Glutamatergic neuron (in vitro differentiated cells): ENCODE data around the gene NAT14. TPM values are rescaled to one million over a fixed set of nuclear protein-coding genes. Genes with fewer than 3 reads are reported as not detected.

Source experiments
- DNase-seq: peaks from one replicate; pipeline ENCODE4 v3.0.0; 2022
- H3K27ac Mint-ChIP-seq: one replicate; pipeline ENCODE4 v1.8.0; 2020; ENCODE audit warnings: mild to moderate bottlenecking, mixed read lengths, inconsistent platforms; ENCODE audit not compliant: unreplicated experiment
- H3K27me3 Mint-ChIP-seq: one replicate; pipeline ENCODE4 v1.8.0; 2020; ENCODE audit warnings: mild to moderate bottlenecking, moderate library complexity, mixed read lengths, inconsistent platforms; ENCODE audit not compliant: unreplicated experiment
- H3K36me3 Mint-ChIP-seq: one replicate; pipeline ENCODE4 v1.8.0; 2020; ENCODE audit warnings: mild to moderate bottlenecking, mixed read lengths, inconsistent platforms; ENCODE audit not compliant: unreplicated experiment
- H3K4me1 Mint-ChIP-seq: one replicate; pipeline ENCODE4 v1.8.0; 2020; ENCODE audit warnings: mild to moderate bottlenecking, low read depth, mixed read lengths, inconsistent platforms; ENCODE audit not compliant: unreplicated experiment
- H3K4me3 Mint-ChIP-seq: one replicate; pipeline ENCODE4 v1.8.0; 2020; ENCODE audit warnings: mild to moderate bottlenecking, mixed read lengths, inconsistent platforms; ENCODE audit not compliant: unreplicated experiment
- H3K9me3 Mint-ChIP-seq: one replicate; pipeline ENCODE4 v1.8.0; 2020; ENCODE audit warnings: mild to moderate bottlenecking, moderate library complexity, mixed read lengths, inconsistent platforms; ENCODE audit not compliant: unreplicated experiment
- total RNA-seq: library from RNA; stranded (reverse); fragmentation: NEBNext Ultra II Directional; extraction: Animal tissue kit (Norgen Biotek cat#: 25700); gene quantifications from one replicate; pipeline ENCODE4 v1.2.1, GENCODE V29; 2021; ENCODE audit not compliant: unreplicated experiment
- TF ChIP-seq, protein P1 (sequence below): fragments of 200-600 bp; sonication (generic); IDR thresholded peaks from one replicate; pipeline ENCODE4 v1.5.0; 2021; ENCODE audit not compliant: partially characterized antibody, unreplicated experiment

Gene NAT14
- total RNA-seq, 1 donor from 2014 or later: 125 TPM

DNA sequence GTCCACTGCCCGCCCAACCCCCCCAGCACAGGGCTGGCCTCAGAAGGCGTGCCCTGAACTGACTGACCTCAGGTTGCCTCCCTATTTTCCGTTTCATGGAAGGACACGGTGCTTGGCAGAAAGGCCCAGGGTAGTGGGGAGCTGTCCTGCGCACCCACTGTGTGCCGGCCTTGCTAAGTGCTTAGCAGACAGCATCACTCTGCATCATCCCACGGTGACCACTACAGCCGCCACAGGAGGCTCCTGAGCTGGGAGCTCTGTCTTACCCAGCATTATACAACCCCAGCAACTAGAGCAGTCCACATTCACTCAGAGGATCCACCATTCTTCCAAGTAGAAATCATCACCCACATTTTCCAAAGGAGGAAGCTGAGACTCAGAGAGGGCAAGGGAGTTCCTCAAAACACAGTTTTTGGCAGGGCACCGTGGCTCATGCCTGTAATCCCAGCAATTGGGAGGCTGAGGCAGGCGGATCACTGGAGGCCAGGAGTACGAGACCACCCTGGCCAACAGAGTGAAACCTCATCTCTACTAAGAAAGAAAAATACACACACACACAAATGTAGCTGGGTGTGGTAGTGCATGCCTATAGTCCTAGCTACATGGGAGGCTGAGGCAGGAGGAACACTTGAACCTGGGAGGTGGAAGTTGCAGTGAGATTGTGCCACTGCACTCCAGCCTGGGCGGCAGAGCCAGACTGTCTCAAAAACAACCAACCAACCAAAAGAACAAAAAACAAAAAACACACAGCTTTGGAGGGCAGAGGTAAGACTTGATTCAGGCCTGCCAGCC, 50.4 kb downstream of the NAT14 start:
- peaks cover 7% of the 10 kb centered on the region for H3K4me1 Mint-ChIP-seq
- no peak for DNase-seq
- no peaks in the 10 kb centered on the region for H3K36me3 Mint-ChIP-seq
- H3K4me3 Mint-ChIP-seq: no peak overlapping the region
- H3K9me3 Mint-ChIP-seq: peaks cover 3% of the 10 kb centered on the region
- H3K27me3 Mint-ChIP-seq: peaks cover 4% of the 10 kb centered on the region
- no peak overlapping the region for H3K27ac Mint-ChIP-seq
- TF ChIP-seq, protein P1, sequence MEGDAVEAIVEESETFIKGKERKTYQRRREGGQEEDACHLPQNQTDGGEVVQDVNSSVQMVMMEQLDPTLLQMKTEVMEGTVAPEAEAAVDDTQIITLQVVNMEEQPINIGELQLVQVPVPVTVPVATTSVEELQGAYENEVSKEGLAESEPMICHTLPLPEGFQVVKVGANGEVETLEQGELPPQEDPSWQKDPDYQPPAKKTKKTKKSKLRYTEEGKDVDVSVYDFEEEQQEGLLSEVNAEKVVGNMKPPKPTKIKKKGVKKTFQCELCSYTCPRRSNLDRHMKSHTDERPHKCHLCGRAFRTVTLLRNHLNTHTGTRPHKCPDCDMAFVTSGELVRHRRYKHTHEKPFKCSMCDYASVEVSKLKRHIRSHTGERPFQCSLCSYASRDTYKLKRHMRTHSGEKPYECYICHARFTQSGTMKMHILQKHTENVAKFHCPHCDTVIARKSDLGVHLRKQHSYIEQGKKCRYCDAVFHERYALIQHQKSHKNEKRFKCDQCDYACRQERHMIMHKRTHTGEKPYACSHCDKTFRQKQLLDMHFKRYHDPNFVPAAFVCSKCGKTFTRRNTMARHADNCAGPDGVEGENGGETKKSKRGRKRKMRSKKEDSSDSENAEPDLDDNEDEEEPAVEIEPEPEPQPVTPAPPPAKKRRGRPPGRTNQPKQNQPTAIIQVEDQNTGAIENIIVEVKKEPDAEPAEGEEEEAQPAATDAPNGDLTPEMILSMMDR: no peak

DNA sequence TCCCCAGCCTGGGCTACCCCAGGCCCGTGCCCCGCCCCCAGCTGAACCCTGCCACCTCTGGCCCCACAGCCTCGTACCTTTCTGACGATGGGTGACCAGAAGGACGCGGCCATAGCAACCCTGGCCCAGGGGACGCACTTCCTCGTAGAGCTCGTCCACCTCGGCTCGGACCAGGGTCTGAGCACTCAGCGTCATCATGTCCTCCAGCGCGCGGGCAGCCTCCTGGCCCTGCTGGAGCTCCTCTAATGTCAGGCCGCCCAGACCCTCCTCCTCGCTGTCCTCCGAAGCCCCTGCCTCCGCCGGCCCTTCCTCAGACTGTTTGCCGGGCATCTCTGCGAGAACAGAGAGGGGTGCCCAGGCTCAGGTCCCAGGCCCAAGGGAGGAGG, 51.0 kb downstream of the NAT14 start:
- H3K27me3 Mint-ChIP-seq: peaks cover 4% of the 10 kb centered on the region
- DNase-seq: no peak
- peaks cover 7% of the 10 kb centered on the region for H3K4me1 Mint-ChIP-seq
- H3K36me3 Mint-ChIP-seq: no peaks in the 10 kb centered on the region
- peaks cover 3% of the 10 kb centered on the region for H3K9me3 Mint-ChIP-seq
- H3K27ac Mint-ChIP-seq: no peak overlapping the region
- no peak overlapping the region for H3K4me3 Mint-ChIP-seq
- TF ChIP-seq, protein P1: no peak

DNA sequence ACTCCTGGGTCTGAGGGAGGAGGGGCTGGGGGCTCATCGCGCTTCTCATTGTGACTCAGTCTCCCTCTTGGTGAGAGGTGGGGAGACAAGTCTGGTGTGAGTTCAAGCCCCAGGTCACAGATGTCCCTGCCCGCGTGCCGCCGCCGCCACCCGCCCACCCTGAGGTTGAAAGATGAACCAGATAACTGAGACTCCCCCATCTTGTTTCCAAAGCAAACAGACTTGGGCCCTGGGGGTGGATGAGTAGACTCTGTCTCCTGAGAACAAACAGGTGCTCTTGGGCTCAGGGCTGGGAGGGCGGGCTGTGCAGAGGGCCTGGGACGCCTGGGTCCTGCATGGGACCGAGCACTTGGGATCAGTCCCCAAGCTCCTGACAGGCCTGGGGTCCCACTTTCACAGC, 51.4 kb downstream of the NAT14 start:
- H3K27me3 Mint-ChIP-seq: peaks cover 4% of the 10 kb centered on the region
- H3K4me3 Mint-ChIP-seq: no peak overlapping the region
- peaks cover 3% of the 10 kb centered on the region for H3K9me3 Mint-ChIP-seq
- no peak for DNase-seq
- no peak overlapping the region for H3K27ac Mint-ChIP-seq
- H3K4me1 Mint-ChIP-seq: peaks cover 7% of the 10 kb centered on the region
- TF ChIP-seq, protein P1: no peak
- H3K36me3 Mint-ChIP-seq: no peaks in the 10 kb centered on the region

Other genes starting within 250 kb of the NAT14 start
- gene PPP6R1, start 226.2 kb upstream of the NAT14 start, total RNA-seq: 82.3 TPM
- 41.5 TPM for gene HSPBP1, start 205.1 kb upstream of the NAT14 start, total RNA-seq
- gene BRSK1, start 201.2 kb upstream of the NAT14 start, total RNA-seq: 223 TPM
- not detected for gene TMEM150B, start 159.8 kb upstream of the NAT14 start, total RNA-seq
- gene KMT5C, start 145.3 kb upstream of the NAT14 start, total RNA-seq: 105 TPM
- 2.8 TPM for gene COX6B2, start 130.5 kb upstream of the NAT14 start, total RNA-seq
- 0.17 TPM for gene GARIN5B, start 121.9 kb upstream of the NAT14 start, total RNA-seq
- 18.1 TPM for gene IL11, start 114.7 kb upstream of the NAT14 start, total RNA-seq
- 3.7 TPM for gene TMEM190, start 108.4 kb upstream of the NAT14 start, total RNA-seq
- gene TMEM238, start 100.9 kb upstream of the NAT14 start, total RNA-seq: 1.3 TPM
- gene RPL28, start 99.3 kb upstream of the NAT14 start, total RNA-seq: 1,087 TPM
- gene UBE2S, start 77.4 kb upstream of the NAT14 start, total RNA-seq: 235 TPM
- 3.2 TPM for gene SHISA7, start 41.9 kb upstream of the NAT14 start, total RNA-seq
- gene ISOC2, start 23.5 kb upstream of the NAT14 start, total RNA-seq: 24.9 TPM
- not detected for gene C19orf85, start 20.4 kb upstream of the NAT14 start, total RNA-seq
- 13.7 TPM for gene ZNF628, start 8.6 kb upstream of the NAT14 start, total RNA-seq
- 7.6 TPM for gene SSC5D, start 3.2 kb downstream of the NAT14 start, total RNA-seq
- gene SBK2, start 51.9 kb downstream of the NAT14 start, total RNA-seq: 0.42 TPM
- gene SBK3, start 60.4 kb downstream of the NAT14 start, total RNA-seq: not detected
- gene ZNF579, start 95.7 kb downstream of the NAT14 start, total RNA-seq: 48.9 TPM
- 26.0 TPM for gene FIZ1, start 114.3 kb downstream of the NAT14 start, total RNA-seq
- gene ZNF524, start 115.1 kb downstream of the NAT14 start, total RNA-seq: 6.7 TPM
- gene ZNF865, start 120.5 kb downstream of the NAT14 start, total RNA-seq: 14.6 TPM
- 8.4 TPM for gene ZNF784, start 139.4 kb downstream of the NAT14 start, total RNA-seq
- gene ZNF580, start 155.8 kb downstream of the NAT14 start, total RNA-seq: 43.6 TPM
- 31.0 TPM for gene ZNF581, start 158.5 kb downstream of the NAT14 start, total RNA-seq
- gene CCDC106, start 163.0 kb downstream of the NAT14 start, total RNA-seq: 32.1 TPM
- gene U2AF2, start 169.8 kb downstream of the NAT14 start, total RNA-seq: 216 TPM
- 150 TPM for gene EPN1, start 190.0 kb downstream of the NAT14 start, total RNA-seq